Measurements from ENCODE around the gene PKN1.

The PKN1 gene

GRCh38 chr19:14427461-14427860 lies 5.6 kb upstream of the PKN1 start:
- no peak for DNase-seq
- H3K36me3 Mint-ChIP-seq (ENCODE audit: insufficient read depth) = peaks cover 3% of the 10 kb centered on the region
- no peaks in the 10 kb centered on the region for H3K27me3 Mint-ChIP-seq
- no peaks in the 10 kb centered on the region for H3K9me3 Mint-ChIP-seq
- ATAC-seq (replicated peaks) = no peak
- no peak overlapping the region for H3K4me3 Mint-ChIP-seq
- H3K27ac Mint-ChIP-seq = no peak overlapping the region
- peaks cover 12 to 14% of the 10 kb centered on the region in 2 donors for H3K4me1 Mint-ChIP-seq (ENCODE audit: low read depth in 2 of 2)

- H3K4me1 Mint-ChIP-seq (ENCODE audit: low read depth in 2 of 2) = peaks cover 12 to 16% of the 10 kb centered on the region in 2 donors
- no peaks in the 10 kb centered on the region for H3K9me3 Mint-ChIP-seq
- H3K27me3 Mint-ChIP-seq = no peaks in the 10 kb centered on the region
- no peak overlapping the region for H3K27ac Mint-ChIP-seq
- no peak for ATAC-seq (replicated peaks)
- no peak overlapping the region for H3K4me3 Mint-ChIP-seq
- no peak for DNase-seq
- H3K36me3 Mint-ChIP-seq (ENCODE audit: insufficient read depth) = peaks cover 3% of the 10 kb centered on the region
Observed at GRCh38 chr19:14428882-14429416, 4.2 kb upstream of the PKN1 start.

- ATAC-seq (replicated peaks) = no peak
- H3K9me3 Mint-ChIP-seq = no peaks in the 10 kb centered on the region
- H3K4me3 Mint-ChIP-seq = peak overlapping the region in 1 of 2 donors; percentile 28
Observed at GRCh38 chr19:14430712-14431111, 2.4 kb upstream of the PKN1 start.

GRCh38 chr19:14433554-14434501 lies 722 bp downstream of the PKN1 start:
- H3K9me3 Mint-ChIP-seq = no peaks in the 10 kb centered on the region
- peak overlapping the region; percentile 83 to 87 for H3K27ac Mint-ChIP-seq
- ATAC-seq (replicated peaks) (peak; percentile 58), DNase-seq (peak in 1 of 3 experiments; percentile 24)
- H3K36me3 Mint-ChIP-seq (ENCODE audit: insufficient read depth) = peaks cover 12% of the 10 kb centered on the region
- no peaks in the 10 kb centered on the region for H3K27me3 Mint-ChIP-seq
- H3K4me3 Mint-ChIP-seq = peak overlapping the region; percentile 73 to 74
- peaks cover 38 to 40% of the 10 kb centered on the region in 2 donors for H3K4me1 Mint-ChIP-seq (ENCODE audit: low read depth in 2 of 2)

More at GRCh38 chr19:14430712-14431111, 2.4 kb upstream of the PKN1 start:
- H3K27me3 Mint-ChIP-seq = no peaks in the 10 kb centered on the region
- peaks cover 25 to 30% of the 10 kb centered on the region in 2 donors for H3K4me1 Mint-ChIP-seq (ENCODE audit: low read depth in 2 of 2)
- peaks cover 5% of the 10 kb centered on the region for H3K36me3 Mint-ChIP-seq (ENCODE audit: insufficient read depth)
- no peak overlapping the region for H3K27ac Mint-ChIP-seq
- no peak for DNase-seq

GRCh38 chr19:14434543-14435319 lies 1.6 kb downstream of the PKN1 start:
- Mint-ChIP-seq H3K4me1 (ENCODE audit: low read depth in 2 of 2) (peaks cover 45 to 46% of the 10 kb centered on the region in 2 donors), H3K27ac (peak overlapping the region; percentile 83 to 87), H3K4me3 (peak overlapping the region; percentile 73 to 74), H3K27me3 (no peaks in the 10 kb centered on the region), H3K9me3 (no peaks in the 10 kb centered on the region), H3K36me3 (ENCODE audit: insufficient read depth) (peaks cover 17% of the 10 kb centered on the region)
- peak; percentile 51 for ATAC-seq (replicated peaks)
- DNase-seq = peak in 1 of 3 experiments; percentile 28

GRCh38 chr19:14435320-14436050 lies 2.4 kb downstream of the PKN1 start:
- H3K4me1 Mint-ChIP-seq (ENCODE audit: low read depth in 2 of 2) = peaks cover 51 to 53% of the 10 kb centered on the region in 2 donors
- ATAC-seq (replicated peaks) = no peak
- H3K27ac Mint-ChIP-seq = peak overlapping the region; percentile 84 to 87
- no peaks in the 10 kb centered on the region for H3K27me3 Mint-ChIP-seq
- no peak for DNase-seq
- peaks cover 24% of the 10 kb centered on the region for H3K36me3 Mint-ChIP-seq (ENCODE audit: insufficient read depth)
- H3K4me3 Mint-ChIP-seq = peak overlapping the region; percentile 73 to 74
- no peaks in the 10 kb centered on the region for H3K9me3 Mint-ChIP-seq

GRCh38 chr19:14437578-14438140 lies 4.6 kb downstream of the PKN1 start:
- H3K4me1 Mint-ChIP-seq (ENCODE audit: low read depth in 2 of 2) = peaks cover 45 to 48% of the 10 kb centered on the region in 2 donors
- peak overlapping the region; percentile 84 to 87 for H3K27ac Mint-ChIP-seq

GRCh38 chr19:14439014-14439413 lies 5.9 kb downstream of the PKN1 start:
- DNase-seq (no peak), ATAC-seq (replicated peaks) (no peak)
- H3K36me3 Mint-ChIP-seq (ENCODE audit: insufficient read depth) = peaks cover 50% of the 10 kb centered on the region
- H3K27ac Mint-ChIP-seq = peak overlapping the region; percentile 84 to 94
- peak overlapping the region; percentile 97 to 98 for H3K4me3 Mint-ChIP-seq
- peaks cover 48 to 50% of the 10 kb centered on the region in 2 donors for H3K4me1 Mint-ChIP-seq (ENCODE audit: low read depth in 2 of 2)
- H3K27me3 Mint-ChIP-seq = no peaks in the 10 kb centered on the region
- H3K9me3 Mint-ChIP-seq = no peaks in the 10 kb centered on the region

More at GRCh38 chr19:14437578-14438140, 4.6 kb downstream of the PKN1 start:
- ATAC-seq (replicated peaks) (no peak), DNase-seq (no peak)
- Mint-ChIP-seq H3K27me3 (no peaks in the 10 kb centered on the region), H3K36me3 (ENCODE audit: insufficient read depth) (peaks cover 42% of the 10 kb centered on the region), H3K4me3 (peak overlapping the region; percentile 49 to 98), H3K9me3 (no peaks in the 10 kb centered on the region)

- H3K36me3 Mint-ChIP-seq (ENCODE audit: insufficient read depth) = peaks cover 58% of the 10 kb centered on the region
- peak overlapping the region; percentile 97 to 98 for H3K4me3 Mint-ChIP-seq
- H3K4me1 Mint-ChIP-seq (ENCODE audit: low read depth in 2 of 2) = peaks cover 43% of the 10 kb centered on the region in 2 donors
- peak overlapping the region; percentile 94 to 97 for H3K27ac Mint-ChIP-seq
- ATAC-seq (replicated peaks) (peak; percentile 96), DNase-seq (peak; percentile 66 to 69 (median 68))
- H3K27me3 Mint-ChIP-seq = no peaks in the 10 kb centered on the region
- no peaks in the 10 kb centered on the region for H3K9me3 Mint-ChIP-seq
Observed at GRCh38 chr19:14440049-14440448, 6.9 kb downstream of the PKN1 start.

- Mint-ChIP-seq H3K4me1 (ENCODE audit: low read depth in 2 of 2) (peaks cover 40% of the 10 kb centered on the region in 2 donors), H3K27me3 (no peaks in the 10 kb centered on the region), H3K9me3 (no peaks in the 10 kb centered on the region), H3K27ac (peak overlapping the region; percentile 94 to 97), H3K4me3 (peak overlapping the region; percentile 97 to 98), H3K36me3 (ENCODE audit: insufficient read depth) (peaks cover 71% of the 10 kb centered on the region)
- DNase-seq (no peak), ATAC-seq (replicated peaks) (no peak)
Observed at GRCh38 chr19:14441041-14441938, 8.2 kb downstream of the PKN1 start.

GRCh38 chr19:14442891-14443631 lies 10.0 kb downstream of the PKN1 start:
- Mint-ChIP-seq H3K27ac (no peak overlapping the region), H3K36me3 (ENCODE audit: insufficient read depth) (peaks cover 86% of the 10 kb centered on the region), H3K27me3 (no peaks in the 10 kb centered on the region), H3K4me3 (no peak overlapping the region), H3K9me3 (no peaks in the 10 kb centered on the region), H3K4me1 (ENCODE audit: low read depth in 2 of 2) (peaks cover 32 to 37% of the 10 kb centered on the region in 2 donors)
- ATAC-seq (replicated peaks) (no peak), DNase-seq (no peak)
